Erythroblast (primary cell): Measurements from ENCODE around the gene TMEM131.
"Not testable (repeated sequence)": the region's sequence is repeated elsewhere in the genome, so short reads cannot be mapped to it uniquely, and the experiment has no call there.

Experiments
- DNase-seq, 2 experiments: peaks; one replicate each; lab custom pipeline; 2025; lab: John Stamatoyannopoulos, UW
- GATA1 ChIP-seq: IDR thresholded peaks from 2 replicates; pipeline ENCODE4 v1.6.1; 2011; ENCODE audit warnings: low read depth, mild to moderate bottlenecking, control low read depth, low read length, moderate library complexity
- POLR2A ChIP-seq: IDR thresholded peaks from 2 replicates; pipeline ENCODE4 v1.6.1; 2011; ENCODE audit warnings: mild to moderate bottlenecking, low read length

Gene TMEM131

DNA sequence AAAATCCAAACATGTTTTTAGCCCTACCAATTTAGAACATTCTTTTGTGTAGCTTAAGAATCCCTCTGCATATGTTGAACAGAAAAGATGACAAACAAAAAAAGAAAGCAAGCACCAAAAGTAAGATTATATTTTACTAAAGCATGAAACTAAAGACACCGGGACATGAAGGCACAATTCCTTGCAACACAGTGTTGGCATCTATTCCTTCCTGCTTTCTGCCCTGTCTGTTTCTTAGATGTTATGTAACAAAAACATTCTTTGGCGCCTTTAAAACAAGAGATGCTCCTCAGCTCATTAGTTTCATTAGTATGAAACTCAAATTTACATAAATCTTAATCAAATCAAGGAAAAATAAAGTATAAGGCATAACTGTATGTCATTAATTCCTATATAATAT, 106.6 kb downstream of the TMEM131 start:
- no peak for DNase-seq
- no peak for TF ChIP-seq POLR2A
- TF ChIP-seq GATA1: no peak

DNA sequence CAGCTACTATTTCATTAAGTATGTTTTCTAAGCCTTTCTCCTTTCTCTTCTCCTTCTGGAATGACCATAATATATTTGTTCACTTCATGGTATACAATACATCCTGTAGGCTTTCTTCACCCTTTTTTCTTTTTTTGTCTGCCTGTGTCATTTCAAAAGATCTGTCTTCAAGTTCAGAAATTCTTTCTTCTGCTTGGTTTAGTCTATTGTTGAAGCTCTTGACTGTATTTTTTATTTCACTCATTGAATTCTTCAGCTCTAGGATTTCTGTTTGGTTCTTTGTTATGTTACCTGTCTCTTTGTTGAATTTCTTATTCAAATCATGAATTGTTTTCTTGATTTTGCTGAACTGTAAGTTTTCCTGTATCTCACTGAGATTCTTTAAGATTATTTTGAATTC, 109.9 kb downstream of the TMEM131 start:
- TF ChIP-seq GATA1 (no peak), POLR2A (no peak)
- no peak for DNase-seq

DNA sequence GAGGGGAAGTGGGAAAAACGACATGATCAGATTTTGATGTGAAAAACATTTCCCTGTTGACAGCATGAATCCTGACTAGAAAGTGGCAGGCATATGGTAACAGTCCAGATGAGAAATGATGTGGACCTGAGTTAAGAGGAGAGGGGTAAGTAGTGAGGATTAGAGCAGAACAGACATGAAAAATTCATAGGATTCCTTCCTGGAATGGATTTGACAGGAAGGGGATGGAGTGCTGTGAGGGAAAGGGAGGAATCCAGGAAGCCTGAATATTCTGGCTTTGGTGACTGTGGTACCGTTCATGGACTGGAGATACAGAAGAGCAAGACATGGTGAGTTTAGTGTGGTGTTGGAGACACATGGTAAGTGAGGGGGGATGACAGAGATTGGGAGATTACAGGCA, 115.4 kb downstream of the TMEM131 start:
- TF ChIP-seq POLR2A (no peak), GATA1 (no peak)

DNA sequence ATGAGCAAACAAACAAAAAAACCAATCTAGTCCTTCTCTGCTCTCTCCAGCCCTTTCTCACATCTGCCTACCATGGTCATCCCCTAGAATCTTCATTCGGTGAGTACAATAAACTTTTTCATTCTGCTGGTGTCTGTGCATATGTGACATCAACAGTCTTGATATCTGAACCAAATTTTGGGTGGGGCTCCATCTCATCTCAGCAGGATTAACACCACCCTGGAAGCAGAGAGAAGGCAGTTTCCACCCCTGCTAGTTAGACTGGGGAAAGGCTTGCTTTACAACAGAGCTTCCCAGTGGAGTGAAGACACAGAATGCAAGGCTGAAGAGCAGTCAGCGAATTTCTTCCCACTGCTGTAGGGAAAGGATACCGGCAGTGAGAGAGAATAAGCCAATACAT, 116.9 kb downstream of the TMEM131 start:
- no peak for TF ChIP-seq POLR2A
- peak; percentile 15 to 35 for DNase-seq

More for the DNA sequence above, 115.4 kb downstream of the TMEM131 start:
- DNase-seq: no peak

DNA sequence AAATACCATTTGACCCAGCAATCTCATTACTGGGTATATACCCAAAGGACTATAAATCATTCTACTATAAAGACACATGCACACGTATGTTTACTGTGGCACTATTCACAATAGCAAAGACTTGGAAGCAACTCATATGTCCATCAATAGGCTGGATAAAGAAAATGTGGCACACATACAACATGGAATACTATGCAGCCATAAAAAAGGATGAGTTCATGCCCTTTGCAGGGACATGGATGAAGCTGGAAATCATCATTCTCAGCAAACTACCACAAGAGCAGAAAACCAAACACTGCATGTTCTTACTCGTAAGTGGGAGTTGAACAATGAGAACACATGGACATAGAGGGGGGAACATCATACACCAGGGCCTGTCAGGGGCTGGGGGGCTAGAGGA, 117.4 kb downstream of the TMEM131 start:
- DNase-seq: not testable (repeated sequence)

DNA sequence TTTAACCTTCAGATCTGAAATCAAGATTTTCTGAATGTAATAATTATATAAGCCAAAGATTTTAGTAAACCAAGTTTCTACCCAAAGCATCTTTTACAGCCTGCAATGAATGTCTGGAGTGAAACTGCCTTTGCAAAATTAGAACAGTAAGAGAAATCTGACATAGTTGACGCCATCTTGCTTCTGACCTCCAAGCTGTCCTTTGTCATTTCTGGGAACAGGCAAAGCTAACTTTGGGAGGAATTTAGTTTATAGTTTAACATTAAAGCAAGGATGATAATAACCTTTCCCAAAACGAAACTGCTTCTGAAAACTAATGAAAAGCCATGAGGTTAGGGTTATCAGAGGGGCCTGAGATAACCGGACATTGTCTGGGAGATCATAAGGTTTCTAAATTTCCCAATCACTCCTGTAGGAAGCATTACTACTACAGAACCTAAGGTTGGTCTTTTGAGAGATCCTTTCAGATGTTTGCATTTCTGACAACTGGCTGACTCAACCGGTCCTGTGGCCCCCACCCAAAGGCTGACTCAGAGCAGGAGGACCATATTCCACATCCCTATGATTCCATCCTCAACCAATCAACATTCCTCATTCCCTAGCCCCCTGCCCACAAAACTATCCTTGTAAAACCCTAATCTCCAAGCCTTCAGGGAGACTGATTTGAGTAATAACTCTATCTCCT, 124.5 kb downstream of the TMEM131 start:
- DNase-seq: no peak
- TF ChIP-seq POLR2A: no peak
- no peak for TF ChIP-seq GATA1

DNA sequence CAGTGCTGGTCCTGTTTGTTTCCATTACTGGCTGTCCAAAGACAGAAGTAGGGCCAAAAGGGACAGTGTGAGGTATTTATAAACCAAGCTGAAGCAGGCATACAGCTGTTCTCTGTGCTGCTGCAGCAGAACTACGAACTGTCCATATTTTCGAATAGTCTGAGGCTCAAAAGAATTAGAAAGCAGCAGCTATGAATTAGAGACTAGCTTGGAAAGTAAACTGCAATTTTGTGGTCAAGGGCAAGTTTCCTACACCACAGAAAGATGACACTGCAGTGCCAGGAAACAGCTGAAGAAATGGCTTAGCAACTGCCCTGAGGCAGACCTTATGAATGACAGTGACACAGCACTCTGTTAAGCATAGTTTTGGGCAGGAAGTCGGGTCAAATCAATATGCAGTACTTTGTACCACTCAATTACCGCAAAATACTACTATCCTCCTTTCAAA, 125.3 kb downstream of the TMEM131 start:
- no peak for TF ChIP-seq GATA1
- no peak for TF ChIP-seq POLR2A
- DNase-seq: peak; percentile 22 to 34

DNA sequence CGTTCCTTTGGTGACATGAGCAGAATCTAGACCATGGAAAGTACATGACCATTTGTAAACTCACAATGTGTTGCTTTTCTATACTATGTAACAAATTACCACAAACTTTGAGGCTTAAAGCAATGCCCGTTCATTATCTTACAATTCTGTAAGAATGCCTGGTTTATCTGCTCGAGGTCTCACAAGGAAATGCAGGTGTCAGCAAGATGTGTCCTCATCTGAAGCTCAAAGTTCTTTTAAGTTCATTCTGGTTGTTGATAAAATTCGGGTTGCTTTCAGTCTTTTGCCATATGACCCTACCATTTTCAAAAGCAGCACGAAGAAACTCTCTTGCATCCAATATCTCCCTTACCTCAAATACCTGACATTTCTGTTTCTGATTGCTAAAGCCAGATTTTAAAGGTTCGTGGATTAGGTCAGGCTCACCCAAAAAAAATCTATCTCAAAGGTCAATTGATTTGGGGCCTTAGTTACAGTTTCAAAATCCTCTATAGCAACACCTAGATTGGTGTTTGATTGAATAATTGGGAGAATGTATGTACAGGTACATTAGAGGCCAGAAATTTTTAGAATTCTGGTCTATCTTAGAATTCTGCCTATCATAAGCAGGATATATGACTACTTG, 125.9 kb downstream of the TMEM131 start:
- DNase-seq: no peak
- TF ChIP-seq POLR2A (no peak), GATA1 (no peak)

DNA sequence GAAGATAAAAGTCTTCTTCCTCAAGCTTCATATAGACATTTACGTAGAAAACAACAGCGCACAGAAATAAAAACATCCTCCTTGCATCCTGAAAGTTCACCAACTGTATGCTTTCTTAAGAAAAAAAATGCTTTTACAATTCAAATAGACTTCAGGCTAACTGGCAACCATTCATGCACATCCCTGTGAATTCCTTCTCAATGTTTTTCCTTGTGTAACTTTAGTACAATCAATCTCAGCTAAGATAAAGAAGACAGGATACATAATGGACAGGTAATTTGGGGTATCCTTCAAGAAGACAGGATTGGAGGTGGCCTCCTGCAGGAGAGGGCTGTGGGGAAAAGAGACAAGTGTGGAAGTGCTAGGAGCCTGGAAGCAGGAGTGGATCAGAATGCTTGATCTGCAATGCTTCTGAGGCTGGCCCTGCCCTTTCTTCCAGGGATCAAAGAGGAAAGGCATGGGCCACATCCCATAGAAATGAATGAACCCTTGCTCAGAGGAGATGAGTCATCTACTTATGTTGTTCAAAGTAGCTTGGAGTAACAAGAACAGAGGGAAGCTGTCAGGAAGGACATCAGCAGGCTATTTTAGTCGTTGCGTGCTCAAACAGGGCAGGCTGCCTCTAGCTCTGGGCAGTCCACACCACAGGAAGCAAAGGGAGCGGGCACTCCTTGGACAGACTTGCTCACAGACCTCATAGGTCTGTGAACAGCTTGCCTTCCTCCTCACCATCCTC, 126.6 kb downstream of the TMEM131 start:
- no peak for DNase-seq
- TF ChIP-seq GATA1 (no peak), POLR2A (no peak)

DNA sequence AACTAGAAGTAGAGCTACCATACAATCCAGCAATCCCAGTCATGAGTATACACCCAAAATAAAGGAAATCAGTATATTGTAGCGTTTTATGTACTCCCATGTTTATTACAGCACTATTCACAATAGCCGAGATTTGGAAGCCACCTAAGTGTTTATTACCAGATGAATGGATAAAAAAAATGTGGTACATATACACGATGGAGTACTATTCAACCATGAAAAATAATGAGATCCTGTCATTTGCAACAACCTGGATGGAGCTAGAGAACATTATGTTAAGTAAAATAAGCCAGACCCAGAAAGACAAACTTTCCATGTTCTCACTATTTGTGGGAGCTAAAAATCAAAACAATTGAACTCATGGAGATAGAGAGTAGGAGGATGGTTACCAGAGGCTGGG, 131.9 kb downstream of the TMEM131 start:
- TF ChIP-seq GATA1 (no peak), POLR2A (no peak)
- DNase-seq: no peak

DNA sequence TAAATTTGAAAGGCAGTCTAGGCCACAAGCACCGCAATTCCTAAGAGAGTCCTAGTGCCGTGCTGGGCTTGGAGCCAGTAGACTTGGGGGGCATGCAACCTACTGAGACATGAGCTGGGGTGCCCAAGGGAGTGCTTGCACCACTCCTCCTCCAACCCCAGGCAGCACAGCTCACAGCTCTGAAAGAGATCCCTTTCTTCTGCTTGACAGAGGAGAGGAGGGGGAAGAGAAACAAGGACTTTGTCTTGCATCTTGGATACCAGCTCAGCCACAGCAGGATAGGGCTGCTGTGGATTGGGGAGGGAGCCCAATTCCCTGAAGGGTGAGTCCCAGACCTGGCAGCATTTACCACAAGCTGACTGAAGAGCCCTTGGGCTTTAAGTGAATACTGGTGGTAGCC, 134.6 kb downstream of the TMEM131 start:
- DNase-seq: no peak
- no peak for TF ChIP-seq POLR2A
- no peak for TF ChIP-seq GATA1

DNA sequence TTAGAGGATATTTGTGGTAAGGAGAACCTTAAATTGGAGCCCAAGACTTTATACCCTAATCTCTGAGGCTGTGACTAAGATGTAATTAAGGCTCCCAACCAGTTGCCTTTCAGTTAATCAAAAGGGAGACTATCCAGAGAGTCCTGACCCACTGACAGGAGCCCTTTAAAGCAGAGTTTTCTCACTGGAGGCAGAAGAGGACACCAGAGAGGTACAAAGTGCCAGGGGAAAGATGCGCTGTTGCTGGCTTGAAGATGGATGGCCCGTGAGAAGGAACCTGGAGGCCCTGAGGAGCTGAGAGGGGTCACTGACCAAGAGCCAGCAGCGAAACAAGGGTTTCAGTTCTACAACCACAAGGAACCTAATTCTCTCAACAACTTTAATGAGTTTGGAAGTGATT, 137.3 kb downstream of the TMEM131 start:
- no peak for DNase-seq
- TF ChIP-seq GATA1: no peak
- no peak for TF ChIP-seq POLR2A

DNA sequence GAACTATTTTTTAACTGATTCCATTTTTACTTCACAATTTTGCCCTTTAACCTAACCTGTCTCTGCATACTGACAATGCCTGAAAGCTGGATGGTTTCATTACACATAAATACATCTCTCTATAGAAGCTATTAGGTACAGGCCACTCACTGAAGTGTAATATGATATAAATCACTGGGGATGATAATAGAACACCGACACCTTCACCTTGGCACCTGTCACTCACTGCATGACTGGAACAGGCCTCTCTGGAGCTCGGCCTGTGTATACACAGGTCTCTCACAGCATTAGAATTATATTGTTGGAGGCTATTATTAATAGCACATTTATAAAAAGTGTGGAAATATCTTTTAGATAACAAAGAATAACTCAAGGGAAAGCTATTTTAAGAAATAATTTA, 138.2 kb downstream of the TMEM131 start:
- no peak for DNase-seq
- TF ChIP-seq GATA1: no peak
- no peak for TF ChIP-seq POLR2A

DNA sequence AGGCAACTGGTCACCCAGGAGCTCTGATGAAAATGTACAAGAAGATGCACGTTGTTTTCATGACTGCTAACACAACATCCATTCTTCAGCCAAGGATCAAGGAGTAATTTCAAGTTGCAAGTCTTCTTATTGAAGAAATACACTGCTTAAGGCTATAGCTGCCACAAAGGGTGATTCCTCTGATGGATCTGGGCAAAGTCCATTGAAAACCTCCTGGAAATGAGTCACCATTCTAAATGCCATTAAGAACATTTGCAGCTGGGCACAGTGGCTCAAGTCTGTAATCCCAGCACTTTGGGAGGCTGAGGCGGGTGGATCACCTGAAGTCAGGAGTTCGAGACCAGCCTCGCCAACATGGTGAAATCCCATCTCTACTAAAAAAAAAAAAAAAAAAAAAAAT, 142.7 kb downstream of the TMEM131 start:
- not testable (repeated sequence) for DNase-seq
